Bronchial epithelial cell (primary cell): ENCODE measurements around the gene STK40. TPM values are rescaled to one million over a fixed set of nuclear protein-coding genes. Genes with fewer than 3 reads are reported as not detected.

ENCODE experiments used
- DNase-seq: peaks from one replicate; pipeline ENCODE4 v3.0.0-alpha.2; 2010; ENCODE audit warnings: low read depth
- FAIRE-seq: peaks from 2 replicates; lab custom pipeline; 2011; peaks lifted over from hg19 to GRCh38; lab: Jason Lieb, UNC
- H3K27me3 ChIP-seq: 2 replicates; pipeline ENCODE4 v1.5.1; 2011; ENCODE audit warnings: low read length; ENCODE audit not compliant: control insufficient read depth, insufficient read depth
- H3K36me3 ChIP-seq: 2 replicates; pipeline ENCODE4 v1.5.1; 2011; ENCODE audit warnings: low read length; ENCODE audit not compliant: control insufficient read depth, insufficient read depth
- H3K4me3 ChIP-seq: 2 replicates; pipeline ENCODE4 v1.5.1; 2011; ENCODE audit warnings: mild to moderate bottlenecking, low read depth, low read length, control low read depth
- total RNA-seq: library from RNA; depleted of rRNA; stranded (reverse); fragments of >200 nt; gene quantifications from 2 replicates; pipeline ENCODE4 v1.2.1, GENCODE V29; 2014
- TF ChIP-seq, protein P1 (sequence below): IDR thresholded peaks from 2 replicates; pipeline ENCODE4 v1.5.1; 2011; ENCODE audit warnings: mild to moderate bottlenecking, moderate library complexity, low read length, control low read depth, inconsistent platforms; ENCODE audit not compliant: insufficient read depth, severe bottlenecking

Gene STK40
- total RNA-seq, 1 donor from 2014 or later, result 9.0 TPM

DNA sequence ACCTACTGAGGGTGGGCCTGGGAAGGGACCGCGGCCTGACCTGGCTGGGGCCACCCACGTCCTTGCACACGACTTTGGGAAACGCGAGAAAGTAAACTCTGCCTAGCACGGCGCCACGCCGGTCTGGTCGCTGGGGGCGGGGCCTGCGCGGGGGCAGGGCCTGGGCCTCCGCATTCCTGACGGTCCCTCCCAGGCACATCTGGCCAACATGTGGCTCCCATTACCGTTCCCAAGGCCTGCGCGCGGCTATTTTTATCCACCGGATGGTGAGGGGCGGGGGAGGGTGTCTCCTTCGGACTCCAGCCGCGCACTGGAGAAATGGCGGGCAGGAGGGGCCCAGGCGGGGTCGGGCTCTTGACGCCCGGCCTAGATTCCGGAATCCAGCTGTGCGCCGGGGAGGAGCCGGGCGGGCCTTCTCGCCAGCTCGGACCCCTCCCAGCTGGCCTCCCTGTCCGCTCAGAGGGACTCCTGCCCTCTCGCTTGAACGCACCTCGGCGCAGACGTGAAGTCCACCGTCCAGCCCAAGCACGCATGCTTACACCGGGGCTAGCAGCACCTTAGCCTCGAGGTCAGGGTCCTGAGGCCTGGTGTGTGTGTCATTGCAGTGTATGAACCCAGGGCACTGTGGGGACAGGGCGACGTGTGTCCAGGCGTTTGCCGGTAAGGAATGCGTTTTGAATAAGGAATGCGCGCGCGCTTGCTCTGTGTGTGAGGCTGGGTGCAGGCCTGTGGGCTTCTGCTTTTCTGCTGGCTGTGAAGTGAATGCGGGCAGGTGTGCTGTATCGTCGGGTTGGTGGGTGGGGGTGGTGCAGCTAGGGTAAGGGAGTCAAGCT, 64.4 kb downstream of the STK40 start:
- H3K4me3 ChIP-seq, result no peak overlapping the region
- H3K36me3 ChIP-seq, result peaks cover 5% of the 10 kb centered on the region
- no peak for FAIRE-seq
- TF ChIP-seq, protein P1, sequence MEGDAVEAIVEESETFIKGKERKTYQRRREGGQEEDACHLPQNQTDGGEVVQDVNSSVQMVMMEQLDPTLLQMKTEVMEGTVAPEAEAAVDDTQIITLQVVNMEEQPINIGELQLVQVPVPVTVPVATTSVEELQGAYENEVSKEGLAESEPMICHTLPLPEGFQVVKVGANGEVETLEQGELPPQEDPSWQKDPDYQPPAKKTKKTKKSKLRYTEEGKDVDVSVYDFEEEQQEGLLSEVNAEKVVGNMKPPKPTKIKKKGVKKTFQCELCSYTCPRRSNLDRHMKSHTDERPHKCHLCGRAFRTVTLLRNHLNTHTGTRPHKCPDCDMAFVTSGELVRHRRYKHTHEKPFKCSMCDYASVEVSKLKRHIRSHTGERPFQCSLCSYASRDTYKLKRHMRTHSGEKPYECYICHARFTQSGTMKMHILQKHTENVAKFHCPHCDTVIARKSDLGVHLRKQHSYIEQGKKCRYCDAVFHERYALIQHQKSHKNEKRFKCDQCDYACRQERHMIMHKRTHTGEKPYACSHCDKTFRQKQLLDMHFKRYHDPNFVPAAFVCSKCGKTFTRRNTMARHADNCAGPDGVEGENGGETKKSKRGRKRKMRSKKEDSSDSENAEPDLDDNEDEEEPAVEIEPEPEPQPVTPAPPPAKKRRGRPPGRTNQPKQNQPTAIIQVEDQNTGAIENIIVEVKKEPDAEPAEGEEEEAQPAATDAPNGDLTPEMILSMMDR, result no peak
- DNase-seq, result no peak
- no peaks in the 10 kb centered on the region for H3K27me3 ChIP-seq

DNA sequence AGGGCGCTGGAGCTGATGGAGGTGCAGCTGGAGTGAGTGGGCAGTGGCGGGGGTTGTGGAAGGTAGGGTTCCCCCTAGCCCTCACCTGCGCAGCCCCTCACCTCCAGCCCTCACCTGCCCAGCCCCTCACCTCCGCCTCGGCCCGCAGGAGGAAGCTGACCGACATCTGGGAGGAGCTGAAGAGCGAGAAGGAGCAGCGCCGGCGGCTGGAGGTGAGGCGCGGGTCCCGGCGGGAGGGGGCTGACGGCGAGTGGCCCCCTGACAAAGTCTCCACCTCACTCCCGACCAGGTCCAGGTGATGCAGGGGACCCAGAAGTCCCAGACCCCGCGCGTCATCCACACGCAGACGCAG, 65.0 kb downstream of the STK40 start:
- FAIRE-seq, result no peak

DNA sequence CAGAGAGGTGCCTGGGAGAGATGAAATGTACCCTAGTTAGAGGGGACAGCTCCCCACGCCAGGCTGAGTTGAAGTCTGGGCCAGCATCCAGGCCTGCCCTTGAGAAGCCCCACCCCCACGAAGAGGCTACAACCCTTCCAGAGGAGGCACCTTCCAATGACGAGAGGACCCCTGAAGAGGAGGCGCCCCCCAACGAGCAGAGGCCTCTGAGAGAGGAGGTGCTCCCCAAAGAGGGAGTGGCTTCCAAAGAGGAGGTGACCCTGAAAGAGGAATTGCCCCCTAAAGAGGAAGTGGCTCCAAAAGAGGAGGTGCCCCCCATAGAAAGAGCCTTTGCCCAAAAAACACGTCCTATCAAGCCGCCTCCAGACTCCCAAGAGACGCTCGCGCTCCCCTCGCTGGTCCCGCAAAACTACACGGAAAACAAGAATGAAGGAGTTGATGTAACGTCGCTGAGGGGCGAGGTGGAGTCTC, 65.4 kb downstream of the STK40 start:
- no peak overlapping the region for H3K4me3 ChIP-seq
- no peak for DNase-seq
- peaks cover 6% of the 10 kb centered on the region for H3K36me3 ChIP-seq
- no peaks in the 10 kb centered on the region for H3K27me3 ChIP-seq
- FAIRE-seq, result no peak
- TF ChIP-seq, protein P1, result no peak

More for the DNA sequence above, 65.0 kb downstream of the STK40 start:
- Histone ChIP-seq H3K4me3 (no peak overlapping the region), H3K36me3 (peaks cover 5% of the 10 kb centered on the region), H3K27me3 (no peaks in the 10 kb centered on the region)
- TF ChIP-seq, protein P1, result no peak
- DNase-seq, result no peak

DNA sequence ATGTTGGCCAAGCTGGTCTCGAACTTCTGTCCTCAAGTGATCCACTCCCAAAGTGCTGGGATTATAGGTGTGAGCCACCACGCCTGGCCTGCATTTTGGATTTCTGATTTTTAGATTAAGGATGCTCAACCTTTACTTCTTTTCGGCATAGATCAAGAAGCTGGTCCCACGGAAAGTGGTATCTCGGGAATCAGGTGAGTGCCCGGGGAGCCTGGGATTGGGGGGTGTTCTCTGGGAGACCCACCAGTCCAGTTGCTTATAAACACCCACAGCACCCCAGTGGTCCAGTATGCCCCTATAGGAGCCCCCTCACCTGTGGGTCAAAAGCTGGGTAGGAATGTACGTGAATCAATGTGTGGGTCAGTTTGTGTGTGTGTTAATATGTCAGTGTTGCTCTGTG, 76.3 kb downstream of the STK40 start:
- Histone ChIP-seq H3K36me3 (peaks cover 9% of the 10 kb centered on the region), H3K4me3 (no peak overlapping the region), H3K27me3 (no peaks in the 10 kb centered on the region)
- TF ChIP-seq, protein P1, result no peak
- FAIRE-seq (no peak), DNase-seq (no peak)

DNA sequence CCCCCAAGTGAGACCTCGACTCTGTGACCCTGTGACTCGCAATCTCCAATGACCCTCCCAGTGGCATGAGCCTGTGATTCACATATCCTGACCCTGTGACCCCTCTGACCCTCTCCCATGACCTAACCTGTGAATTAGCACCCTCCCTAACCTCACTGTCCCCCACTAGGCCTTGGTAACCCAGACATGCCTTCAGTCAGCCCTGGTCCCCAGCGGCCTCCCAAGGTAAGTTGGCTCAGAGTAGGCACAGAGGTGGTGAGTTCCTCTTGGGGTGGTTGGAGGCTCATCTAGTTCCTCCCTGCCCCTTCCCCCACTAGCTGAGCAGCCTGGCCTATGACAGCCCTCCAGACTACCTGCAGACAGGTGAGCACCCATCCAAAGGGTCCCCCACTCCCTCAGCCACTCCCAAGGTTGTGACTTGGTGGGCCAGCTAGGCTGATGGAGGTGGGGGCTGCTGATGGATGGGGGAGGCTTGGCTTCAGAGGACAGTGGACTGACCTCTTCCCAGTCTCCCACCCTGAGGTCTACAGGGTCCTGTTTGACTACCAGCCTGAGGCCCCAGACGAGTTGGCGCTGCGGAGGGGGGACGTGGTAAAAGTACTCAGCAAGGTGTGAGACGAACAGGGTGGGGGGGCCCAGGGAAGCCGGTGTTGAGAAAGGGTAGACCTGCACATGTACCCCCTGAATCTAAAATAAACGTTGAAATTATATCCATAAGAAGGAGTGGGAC, 78.0 kb downstream of the STK40 start:
- Histone ChIP-seq H3K27me3 (no peaks in the 10 kb centered on the region), H3K4me3 (peak overlapping the region; percentile 62), H3K36me3 (peaks cover 13% of the 10 kb centered on the region)
- DNase-seq (no peak), FAIRE-seq (no peak)
- TF ChIP-seq, protein P1, result no peak
